AG04450 (cell line): ENCODE data around the gene GTF3C6. TPM values are rescaled to one million over a fixed set of nuclear protein-coding genes. Genes with fewer than 3 reads are reported as not detected.

Source experiments
- CTCF ChIA-PET: fragments of 300-600, 350-600 bp; formaldehyde crosslinking; extraction: SDS; loops from one replicate; lab custom pipeline; 2022; ENCODE audit warnings: antibody characterized with exemption, inconsistent platforms; lab: Charles Lee
- POLR2A ChIA-PET: fragments of 350-600 bp; formaldehyde crosslinking; extraction: SDS; loops from one replicate; lab custom pipeline; 2021; ENCODE audit warnings: antibody characterized with exemption, inconsistent platforms; lab: Yijun Ruan, JAX
- DNase-seq: peaks from one replicate; pipeline ENCODE4 v3.0.0-alpha.2; 2011; ENCODE audit warnings: low read depth, low spot score
- H3K27ac ChIP-seq: one replicate; pipeline ENCODE4 v1.5.1; 2012; ENCODE audit warnings: low read depth, low read length, control low read depth
- H3K27me3 ChIP-seq: one replicate; pipeline ENCODE4 v1.6.0; 2012; ENCODE audit warnings: low read length; ENCODE audit not compliant: control insufficient read depth, insufficient read depth
- H3K4me3 ChIP-seq: 2 replicates; pipeline ENCODE4 v1.5.1; 2011; ENCODE audit warnings: mild to moderate bottlenecking, low read depth, low read length, control low read depth
- H3K9me3 ChIP-seq: 2 replicates; pipeline ENCODE4 v1.5.1; 2012; ENCODE audit warnings: low read length; ENCODE audit not compliant: control insufficient read depth, insufficient read depth
- CTCF ChIP-seq: IDR thresholded peaks from 2 replicates; pipeline ENCODE4 v1.5.1; 2011; ENCODE audit warnings: low read depth, low read length, control low read depth, inconsistent platforms
- polyA plus RNA-seq: library from polyadenylated mRNA; depleted of rRNA; stranded (reverse); fragments of >200 nt; gene quantifications from 2 replicates; pipeline ENCODE4 v1.2.3, GENCODE V29; 2011

GTF3C6 gene
- polyA plus RNA-seq, 1 experiment = 65.7 TPM

- ChIA-PET POLR2A (interaction anchor here (0.7 kb wide), 1 partner anchor 9 kb away, joined by 3 read pairs; no protein-coding TSS in a partner anchor), CTCF (no interaction called here)
- Histone ChIP-seq H3K4me3 (no peak overlapping the region), H3K27ac (no peak overlapping the region), H3K27me3 (no peaks in the 10 kb centered on the region), H3K9me3 (no peaks in the 10 kb centered on the region)
- TF ChIP-seq CTCF = no peak
- no peak for DNase-seq
Observed at GRCh38 chr6:110935171-110935570, 23.3 kb upstream of the GTF3C6 start.

- POLR2A ChIA-PET = interaction anchor here (0.7 kb wide), 1 partner anchor 63 kb away, joined by 8 read pairs; the partner anchor contains the start of gene AMD1
- Histone ChIP-seq H3K27ac (no peak overlapping the region), H3K4me3 (no peak overlapping the region), H3K27me3 (no peaks in the 10 kb centered on the region), H3K9me3 (no peaks in the 10 kb centered on the region)
- CTCF ChIA-PET = interaction anchor here (0.6 kb wide), 1 partner anchor 46 kb away, joined by 3 read pairs; no protein-coding TSS in a partner anchor
- no peak for DNase-seq
- TF ChIP-seq CTCF = no peak
Observed at GRCh38 chr6:110938171-110938570, 20.3 kb upstream of the GTF3C6 start.

- TF ChIP-seq CTCF = no peak
- no peak overlapping the region for H3K27ac ChIP-seq
- no peak overlapping the region for H3K4me3 ChIP-seq
- no peak for DNase-seq
- no peaks in the 10 kb centered on the region for H3K27me3 ChIP-seq
- POLR2A ChIA-PET = no interaction called here
- no peaks in the 10 kb centered on the region for H3K9me3 ChIP-seq
- CTCF ChIA-PET = interaction anchor here (0.6 to 0.7 kb wide), 2 partner anchors 8 to 257 kb away, joined by 3 read pairs; no protein-coding TSS in a partner anchor
Observed at GRCh38 chr6:110939429-110940200, 18.9 kb upstream of the GTF3C6 start.

GRCh38 chr6:110944681-110945151 is 13.8 kb upstream of the GTF3C6 start:
- Histone ChIP-seq H3K4me3 (no peak overlapping the region), H3K9me3 (no peaks in the 10 kb centered on the region), H3K27ac (peak overlapping the region; percentile 39), H3K27me3 (no peaks in the 10 kb centered on the region)
- ChIA-PET CTCF (interaction anchor here (0.6 to 1.8 kb wide), 5 partner anchors 62 to 417 kb away, joined by 3 to 16 read pairs (median 3); no protein-coding TSS in a partner anchor), POLR2A (interaction anchor here (0.7 to 1.4 kb wide), 6 partner anchors 14 to 70 kb away, joined by 3 to 6 read pairs (median 3); partner anchors contain the start of genes AMD1, GTF3C6 and RPF2)
- TF ChIP-seq CTCF = no peak
- peak; percentile 34 for DNase-seq

- H3K4me3 ChIP-seq = no peak overlapping the region
- no peaks in the 10 kb centered on the region for H3K9me3 ChIP-seq
- TF ChIP-seq CTCF = no peak
- CTCF ChIA-PET = interaction anchor here (0.6 to 1.6 kb wide), 4 partner anchors 72 to 1048 kb away, joined by 3 to 9 read pairs (median 5); partner anchors contain the start of gene AMD1
- DNase-seq = no peak
- H3K27ac ChIP-seq = no peak overlapping the region
- no peaks in the 10 kb centered on the region for H3K27me3 ChIP-seq
- POLR2A ChIA-PET = no interaction called here
Observed at GRCh38 chr6:110946498-110946897, 12.0 kb upstream of the GTF3C6 start.
